Vagina (tissue), 2 donors: Measurements from ENCODE around the gene KIF23. TPM values are rescaled to one million over a fixed set of nuclear protein-coding genes. Genes with fewer than 3 reads are reported as not detected.

Experiments used
- DNase-seq, 2 donors: peaks; one replicate each; pipeline ENCODE4 v3.0.0-alpha.2; 2017; ENCODE audit errors: extremely low spot score in 2 of 2
- H3K27ac ChIP-seq: fragments of 200-600 bp; sonication (generic); one replicate; pipeline ENCODE4 v1.5.1; 2019
- H3K27me3 ChIP-seq: fragments of 200-600 bp; sonication (generic); one replicate; pipeline ENCODE4 v1.5.1; 2019
- H3K36me3 ChIP-seq, 2 donors: fragments of 200-600 bp; sonication (generic); one replicate each; pipeline ENCODE4 v1.5.1; 2017 to 2019
- H3K4me1 ChIP-seq: fragments of 200-600 bp; sonication (generic); one replicate; pipeline ENCODE4 v1.5.1; 2019
- H3K4me3 ChIP-seq, 2 donors: fragments of 200-600 bp; sonication (generic); 1 replicate in 1 of 2; 2 replicates in 1 of 2; pipeline ENCODE4 v1.5.1; 2016 to 2019
- H3K9me3 ChIP-seq: fragments of 200-600 bp; sonication (generic); one replicate; pipeline ENCODE4 v1.5.1; 2019
- CTCF ChIP-seq, 3 experiments: fragments of 450-650 bp in 2 of 3; fragments of 200-600 bp in 1 of 3; sonication (generic) in 1 of 3; IDR thresholded peaks; one replicate each; pipeline ENCODE4 v1.5.1; 2017 to 2019; ENCODE audit warnings: antibody characterized with exemption in 3 of 3, mild to moderate bottlenecking in 2 of 3, moderate library complexity in 2 of 3
- POLR2A ChIP-seq, 2 donors: fragments of 450-650 bp; IDR thresholded peaks; one replicate each; pipeline ENCODE4 v1.6.1; 2017; ENCODE audit warnings: antibody characterized with exemption in 2 of 2, mild to moderate bottlenecking in 2 of 2, moderate library complexity in 2 of 2
- POLR2AphosphoS5 ChIP-seq, 2 donors: sonication (generic); formaldehyde crosslinking; IDR thresholded peaks; one replicate each; pipeline ENCODE4 v1.9.0; 2017; ENCODE audit warnings: antibody characterized with exemption in 2 of 2, mild to moderate bottlenecking in 2 of 2, low read depth in 1 of 2; ENCODE audit not compliant: insufficient read depth in 1 of 2
- intact Hi-C: fragments of 100-400 bp; cut with DNase I; formaldehyde crosslinking; loops from one replicate; pipeline ENCODE4 v1.15.1; 2023
- total RNA-seq: library from RNA; depleted of rRNA; stranded (reverse); fragments of >200 nt; gene quantifications from one replicate; pipeline ENCODE4 v1.2.3, GENCODE V29; 2016

KIF23 gene
- 7.4 TPM for total RNA-seq

- peak within 1 kb of the TSS; percentile 48 for H3K27ac ChIP-seq
- TF ChIP-seq CTCF (IDR thresholded peaks at IDR 0.05), result no peak
- no peak for TF ChIP-seq POLR2A (IDR thresholded peaks at IDR 0.05)
- TF ChIP-seq POLR2AphosphoS5 (IDR thresholded peaks at IDR 0.05; ENCODE audit: insufficient read depth in 1 of 2, low read depth in 1 of 2), result peak; percentile 57 to 58
- H3K4me1 ChIP-seq, result peaks cover 16% of the 10 kb centered on the region
- no peak for DNase-seq
- H3K27me3 ChIP-seq, result no peaks in the 10 kb centered on the region
- peak within 1 kb of the TSS; percentile 70 to 76 for H3K4me3 ChIP-seq
- intact Hi-C loops, result no loop called here
- H3K9me3 ChIP-seq, result no peaks in the 10 kb centered on the region
- H3K36me3 ChIP-seq, result no peaks in the 10 kb centered on the region
Measured at GRCh38 chr15:69413822-69414700, at the start of gene KIF23. Gene KIF23, plus strand, starts transcription at chr15:69414349. Its CDS starts 117 bp downstream, at chr15:69414466.

GRCh38 chr15:69367236-69367635 lies 46.9 kb upstream of the KIF23 start:
- no peaks in the 10 kb centered on the region for H3K36me3 ChIP-seq
- no peaks in the 10 kb centered on the region for H3K9me3 ChIP-seq
- no peaks in the 10 kb centered on the region for H3K4me1 ChIP-seq
- no peaks in the 10 kb centered on the region for H3K27me3 ChIP-seq
- no peak for DNase-seq
- intact Hi-C loops, result no loop called here
- no peak overlapping the region for H3K27ac ChIP-seq
- H3K4me3 ChIP-seq, result no peak overlapping the region
- TF ChIP-seq POLR2A (IDR thresholded peaks at IDR 0.05) (no peak), CTCF (IDR thresholded peaks at IDR 0.05) (no peak), POLR2AphosphoS5 (IDR thresholded peaks at IDR 0.05; ENCODE audit: insufficient read depth in 1 of 2, low read depth in 1 of 2) (no peak)

GRCh38 chr15:69369631-69370030 lies 44.5 kb upstream of the KIF23 start:
- H3K27ac ChIP-seq, result no peak overlapping the region
- DNase-seq, result no peak
- TF ChIP-seq POLR2A (IDR thresholded peaks at IDR 0.05) (no peak), CTCF (IDR thresholded peaks at IDR 0.05) (no peak), POLR2AphosphoS5 (IDR thresholded peaks at IDR 0.05; ENCODE audit: insufficient read depth in 1 of 2, low read depth in 1 of 2) (no peak)
- H3K36me3 ChIP-seq, result no peaks in the 10 kb centered on the region
- H3K4me1 ChIP-seq, result no peaks in the 10 kb centered on the region
- no peaks in the 10 kb centered on the region for H3K9me3 ChIP-seq
- H3K4me3 ChIP-seq, result no peak overlapping the region
- no peaks in the 10 kb centered on the region for H3K27me3 ChIP-seq
- intact Hi-C loops, result no loop called here

GRCh38 chr15:69373406-69373805 lies 40.7 kb upstream of the KIF23 start:
- intact Hi-C loops, result no loop called here
- no peaks in the 10 kb centered on the region for H3K36me3 ChIP-seq

More at GRCh38 chr15:69373406-69373805, 40.7 kb upstream of the KIF23 start:
- no peak for TF ChIP-seq POLR2AphosphoS5 (IDR thresholded peaks at IDR 0.05; ENCODE audit: insufficient read depth in 1 of 2, low read depth in 1 of 2)
- no peak for TF ChIP-seq CTCF (IDR thresholded peaks at IDR 0.05)
- no peak for TF ChIP-seq POLR2A (IDR thresholded peaks at IDR 0.05)
- Histone ChIP-seq H3K4me1 (no peaks in the 10 kb centered on the region), H3K9me3 (no peaks in the 10 kb centered on the region), H3K27ac (no peak overlapping the region), H3K27me3 (no peaks in the 10 kb centered on the region), H3K4me3 (no peak overlapping the region)
- no peak for DNase-seq
